ENCODE data around the gene ZNF710. TPM values are rescaled to one million over a fixed set of nuclear protein-coding genes. Genes with fewer than 3 reads are reported as not detected.

Gene ZNF710
- total and polyA plus RNA-seq, 2 experiments from 2014 or later: 15.9 to 18.2 TPM

DNA sequence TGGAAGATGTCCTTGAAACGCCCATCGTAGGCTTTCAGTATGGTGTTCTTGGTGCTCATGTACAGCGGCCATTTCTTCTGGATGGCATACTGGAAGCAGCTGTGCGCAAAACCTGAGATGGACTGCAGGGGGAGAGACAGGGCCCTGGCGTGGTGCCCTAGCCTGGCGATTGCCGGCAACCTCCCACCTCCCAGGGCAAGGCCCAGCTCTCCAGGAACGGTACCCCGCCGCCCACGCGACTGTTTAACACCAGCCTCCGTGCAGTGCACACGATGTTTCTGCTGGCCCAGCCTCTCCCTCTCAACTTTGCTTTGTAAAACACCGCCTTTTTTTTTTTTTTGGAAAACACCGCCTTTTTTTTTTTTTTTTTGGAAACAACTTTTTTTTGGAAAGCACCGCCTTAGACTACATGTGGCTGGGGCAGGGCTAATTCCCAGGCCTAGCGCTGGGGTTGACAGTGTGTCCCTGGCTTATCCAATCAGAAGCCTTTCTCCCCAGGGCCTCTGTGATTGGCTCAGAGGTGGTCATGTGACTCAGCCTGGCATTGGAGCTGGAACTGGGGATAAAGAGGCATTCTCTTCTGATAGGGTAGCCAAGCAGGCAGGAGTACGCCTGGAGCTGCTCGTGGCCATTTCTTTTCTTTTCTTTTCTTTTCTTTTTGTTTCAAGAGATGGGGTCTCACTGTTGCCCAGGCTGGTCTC, 86.5 kb downstream of the ZNF710 start:
- DNase-seq (ENCODE audit: low spot score) (peak; percentile 58), ATAC-seq (peak; percentile 66)
- no peak overlapping the region for H3K4me3 Mint-ChIP-seq
- Histone ChIP-seq H3K4me1 (ENCODE audit: insufficient read depth) (no peaks in the 10 kb centered on the region), H3K9me2 (ENCODE audit: insufficient read depth) (no peaks in the 10 kb centered on the region; the same call in 1 of the 2 replicates), H3K36me3 (ENCODE audit: insufficient read depth) (no peaks in the 10 kb centered on the region), H3K27me3 (ENCODE audit: insufficient read depth) (no peaks in the 10 kb centered on the region), H3K79me2 (replicated peaks; ENCODE audit: insufficient read depth) (no peaks in the 10 kb centered on the region), H3K27ac (ENCODE audit: low read depth) (no peak overlapping the region), H3F3A (replicated peaks; ENCODE audit: low read depth) (no peaks in the 10 kb centered on the region; the same call in 1 of the 2 replicates), H4K20me1 (replicated peaks; ENCODE audit: insufficient read depth) (peaks cover 5% of the 10 kb centered on the region; the same call in 1 of the 2 replicates), H3K4me3 (no peak overlapping the region), H3K4me2 (no peak overlapping the region), H2AFZ (no peak overlapping the region)
- no peak overlapping the region for H3K27ac Mint-ChIP-seq
- peaks cover 8% of the 10 kb centered on the region for H3K9me3 Mint-ChIP-seq
- H3K27me3 Mint-ChIP-seq (ENCODE audit: insufficient read depth, low read depth, poor library complexity): peaks cover 15% of the 10 kb centered on the region
- no peak for TF ChIP-seq EZH2phosphoT487 (IDR thresholded peaks at IDR 0.05; ENCODE audit: unreplicated experiment)
- peak in 1 of 2 experiments; percentile 36; a peak in 2 of 4 replicates for TF ChIP-seq CTCF (conservative IDR thresholded peaks at IDR 0.05; ENCODE audit: low read depth in 2 of 2)
- no peak for TF ChIP-seq POLR2AphosphoS5 (IDR thresholded peaks at IDR 0.05; ENCODE audit: low read depth)
- no peak for TF ChIP-seq ZNF462 (CRISPR knock-in tag; IDR thresholded peaks at IDR 0.05)
- TF ChIP-seq ZNF114 (CRISPR knock-in tag; IDR thresholded peaks at IDR 0.05): no peak
- peaks cover 53% of the 10 kb centered on the region for H3K36me3 Mint-ChIP-seq (ENCODE audit: low read depth)
- no peaks in the 10 kb centered on the region; the same call in 2 of the 3 replicates for H3K4me1 Mint-ChIP-seq
